Endothelial cell of umbilical vein (primary cell): ENCODE data around the gene GSTO1. TPM values are rescaled to one million over a fixed set of nuclear protein-coding genes. Genes with fewer than 3 reads are reported as not detected.

ENCODE experiments used
- BruUV-seq: library from RNA; stranded (reverse); fragments of 400-500 nt; replicated peaks from 2 replicates; lab custom pipeline; 2021; lab: Mats Ljungman, UMichigan
- CTCF ChIA-PET: fragments of 300-600, 350-600 bp; sonication (Branson Sonifier 250); formaldehyde crosslinking; loops from one replicate; lab custom pipeline; 2021; ENCODE audit warnings: antibody characterized with exemption, inconsistent platforms; lab: Charles Lee
- POLR2A ChIA-PET: fragments of 300-600, 350-600 bp; sonication (Branson Sonifier 250); formaldehyde crosslinking; loops from one replicate; lab custom pipeline; 2021; ENCODE audit warnings: antibody characterized with exemption, inconsistent platforms; lab: Charles Lee
- DNase-seq: peaks from one replicate; pipeline ENCODE4 v3.0.0-alpha.2; 2011; ENCODE audit warnings: low read depth, low spot score
- FAIRE-seq: peaks from 2 replicates; lab custom pipeline; 2011; peaks lifted over from hg19 to GRCh38; lab: Jason Lieb, UNC
- H2AFZ ChIP-seq: 2 replicates; pipeline ENCODE4 v1.6.0; 2012; ENCODE audit warnings: low read depth, low read length, control low read depth, inconsistent platforms
- H3K27ac ChIP-seq: 2 replicates; pipeline ENCODE4 v1.5.1; 2011; ENCODE audit warnings: low read depth, mild to moderate bottlenecking, control low read depth, low read length, moderate library complexity; ENCODE audit not compliant: insufficient read depth
- H3K27me3 ChIP-seq, 2 experiments: 2 replicates each; pipeline versions ENCODE4 v1.6.0 to v1.6.1; 2011; ENCODE audit warnings: low read length in 2 of 2, mixed read lengths in 1 of 2; ENCODE audit not compliant: control insufficient read depth in 2 of 2, insufficient read depth in 2 of 2
- H3K36me3 ChIP-seq, 2 experiments: 2 replicates in 1 of 2; 3 replicates in 1 of 2; pipeline ENCODE4 v1.5.1; 2011; ENCODE audit warnings: low read length in 2 of 2, mild to moderate bottlenecking in 1 of 2, moderate library complexity in 1 of 2; ENCODE audit not compliant: control insufficient read depth in 2 of 2, insufficient read depth in 2 of 2; ENCODE audit errors: extremely low read depth in 1 of 2
- H3K4me1 ChIP-seq: 3 replicates; pipeline ENCODE4 v1.5.1; 2011; ENCODE audit warnings: mild to moderate bottlenecking, low read length; ENCODE audit not compliant: control insufficient read depth, insufficient read depth; ENCODE audit errors: extremely low read depth
- H3K4me2 ChIP-seq: 2 replicates; pipeline ENCODE4 v1.6.1; 2011; ENCODE audit warnings: low read length, control low read depth, mixed read lengths; ENCODE audit not compliant: insufficient read depth
- H3K4me3 ChIP-seq, 3 experiments: fragments of 200-600 bp in 1 of 3; sonication (generic), shearing (Covaris generic) in 1 of 3; replicated peaks in 1 of 3; 2 replicates each; pipeline ENCODE4 v1.5.1; 2011 to 2016; ENCODE audit warnings: control low read depth in 3 of 3, low read length in 3 of 3, mild to moderate bottlenecking in 2 of 3, inconsistent platforms in 1 of 3, low read depth in 1 of 3, moderate library complexity in 1 of 3; ENCODE audit not compliant: insufficient read depth in 1 of 3
- H3K79me2 ChIP-seq: 2 replicates; pipeline ENCODE4 v1.6.0; 2012; ENCODE audit warnings: low read length, inconsistent platforms; ENCODE audit not compliant: control insufficient read depth, insufficient read depth
- H3K9ac ChIP-seq: replicated peaks from 2 replicates; pipeline ENCODE3; 2011; ENCODE audit warnings: low read length, control low read depth; ENCODE audit not compliant: insufficient read depth; ENCODE audit errors: extremely low read depth
- H3K9me1 ChIP-seq: replicated peaks from 3 replicates; pipeline ENCODE4 v1.6.0; 2011; ENCODE audit warnings: mild to moderate bottlenecking, low read length; ENCODE audit not compliant: control insufficient read depth, insufficient read depth; ENCODE audit errors: extremely low read depth
- H3K9me3 ChIP-seq: replicated peaks from 2 replicates; pipeline ENCODE4 v1.5.1; 2012; ENCODE audit warnings: low read length, inconsistent platforms; ENCODE audit not compliant: control insufficient read depth, insufficient read depth
- H4K20me1 ChIP-seq: replicated peaks from 2 replicates; pipeline ENCODE3; 2011; ENCODE audit warnings: mild to moderate bottlenecking, low read length; ENCODE audit not compliant: control insufficient read depth, insufficient read depth; ENCODE audit errors: extremely low read depth
- EZH2 ChIP-seq: IDR thresholded peaks from 2 replicates; pipeline ENCODE4 v1.6.1; 2012; ENCODE audit warnings: borderline replicate concordance, low read depth, mild to moderate bottlenecking, moderate library complexity, low read length, inconsistent platforms; ENCODE audit not compliant: severe bottlenecking
- FOS ChIP-seq: IDR thresholded peaks from 2 replicates; pipeline ENCODE4 v1.6.1; 2011; ENCODE audit warnings: mild to moderate bottlenecking, low read length, moderate library complexity, borderline replicate concordance; ENCODE audit not compliant: insufficient read depth
- GATA2 ChIP-seq: IDR thresholded peaks from 2 replicates; pipeline ENCODE4 v1.7.0; 2011; ENCODE audit warnings: low read depth, mild to moderate bottlenecking, moderate library complexity, mixed read lengths, low read length; ENCODE audit not compliant: insufficient read length, insufficient read depth
- JUN ChIP-seq: IDR thresholded peaks from 2 replicates; pipeline ENCODE4 v1.6.1; 2011; ENCODE audit warnings: borderline replicate concordance, low read depth; ENCODE audit not compliant: insufficient read length, insufficient read depth
- MYC ChIP-seq: IDR thresholded peaks from one replicate; pipeline ENCODE4 v1.6.1; 2011; ENCODE audit warnings: mild to moderate bottlenecking, low read depth, low read length
- POLR2A ChIP-seq: IDR thresholded peaks from 2 replicates; pipeline ENCODE4 v1.6.1; 2012; ENCODE audit warnings: low read depth, mild to moderate bottlenecking, control low read depth, low read length
- POLR2AphosphoS5 ChIP-seq: IDR thresholded peaks from 2 replicates; pipeline ENCODE4 v1.6.1; 2012; ENCODE audit warnings: low read depth, mild to moderate bottlenecking, control low read depth, low read length, moderate library complexity; ENCODE audit not compliant: insufficient read depth
- dilution Hi-C: fragments of 300-500 bp; cut with MboI; formaldehyde crosslinking; loops from one replicate; pipeline ENCODE4 v1.15.0; 2019; ENCODE audit warnings: low sequenced_read_pairs; ENCODE audit not compliant: extremely low pct_ligation_motif_present
- intact Hi-C: fragments of 100-400 bp; cut with micrococcal nuclease; formaldehyde crosslinking; loops from one replicate; pipeline ENCODE4 v1.10.0; 2022
- polyA plus RNA-seq, 4 experiments: library from polyadenylated mRNA; depleted of rRNA in 3 of 4; stranded (reverse) in 3 of 4; unstranded in 1 of 4; fragments of >200 nt; gene quantifications; 2 replicates each; pipeline versions ENCODE4 v1.2.1 to v1.2.3, GENCODE V29; 2011 to 2012; ENCODE audit warnings: missing spikeins in 1 of 4
- total RNA-seq: library from RNA; stranded (reverse); gene quantifications from 2 replicates; pipeline ENCODE4 v1.2.3, GENCODE V29; 2021
- TF ChIP-seq, protein P1 (sequence below): IDR thresholded peaks from 2 replicates; pipeline ENCODE4 v1.6.1; 2011; ENCODE audit not compliant: insufficient read depth, insufficient read length
- TF ChIP-seq, protein P2 (sequence below), 2 donors: IDR thresholded peaks; 1 replicate in 1 of 2; 2 replicates in 1 of 2; pipeline ENCODE4 v1.5.1; 2011; ENCODE audit warnings: low read length in 2 of 2, mild to moderate bottlenecking in 2 of 2, moderate library complexity in 2 of 2, control low read depth in 1 of 2, inconsistent platforms in 1 of 2, low read depth in 1 of 2; ENCODE audit not compliant: insufficient read depth in 1 of 2; ENCODE audit errors: extremely low read depth in 1 of 2

Gene GSTO1
- total and polyA plus RNA-seq, 2 donors (not counting 3 experiments of a cell fraction or from before 2014, with no cell fraction given): 124 to 211 TPM

DNA sequence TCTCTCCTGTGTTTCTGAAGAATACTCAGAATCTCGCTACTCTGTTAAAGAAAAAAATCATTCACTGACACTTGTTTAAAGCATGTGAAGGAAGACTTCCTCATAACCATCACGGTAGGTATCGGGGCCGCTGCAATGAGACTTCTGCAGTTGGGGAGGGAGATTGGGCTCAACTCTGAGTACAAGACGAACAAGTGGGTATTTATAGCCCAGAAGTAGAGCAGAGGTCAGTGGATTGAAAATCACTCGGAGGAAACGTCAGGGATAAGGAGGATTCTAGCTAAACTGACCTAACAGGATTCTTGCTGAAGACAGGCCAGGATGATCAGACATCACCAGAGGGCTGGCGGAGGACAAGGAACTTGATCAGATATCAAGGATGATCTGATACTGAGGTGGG lies 50.2 kb downstream of the GSTO1 start:
- POLR2A ChIA-PET: interaction anchor here (1.0 kb wide), 1 partner anchor 31 kb away, joined by 3 read pairs; no protein-coding TSS in a partner anchor
- Histone ChIP-seq H3K4me2 (no peak overlapping the region), H3K9me1 (no peaks in the 10 kb centered on the region), H3K79me2 (peaks cover 2% of the 10 kb centered on the region), H3K4me1 (peaks cover 18% of the 10 kb centered on the region), H3K27ac (no peak overlapping the region), H3K27me3 (no peaks in the 10 kb centered on the region), H3K4me3 (no peak overlapping the region), H3K36me3 (no peaks in the 10 kb centered on the region), H4K20me1 (no peaks in the 10 kb centered on the region), H3K9me3 (no peaks in the 10 kb centered on the region), H3K9ac (no peak overlapping the region), H2AFZ (no peak overlapping the region)
- dilution Hi-C loops: no loop called here
- BruUV-seq: no TSS peak
- DNase-seq: no peak
- TF ChIP-seq POLR2AphosphoS5: no peak
- TF ChIP-seq, protein P1, sequence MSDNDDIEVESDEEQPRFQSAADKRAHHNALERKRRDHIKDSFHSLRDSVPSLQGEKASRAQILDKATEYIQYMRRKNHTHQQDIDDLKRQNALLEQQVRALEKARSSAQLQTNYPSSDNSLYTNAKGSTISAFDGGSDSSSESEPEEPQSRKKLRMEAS: no peak
- TF ChIP-seq, protein P2, sequence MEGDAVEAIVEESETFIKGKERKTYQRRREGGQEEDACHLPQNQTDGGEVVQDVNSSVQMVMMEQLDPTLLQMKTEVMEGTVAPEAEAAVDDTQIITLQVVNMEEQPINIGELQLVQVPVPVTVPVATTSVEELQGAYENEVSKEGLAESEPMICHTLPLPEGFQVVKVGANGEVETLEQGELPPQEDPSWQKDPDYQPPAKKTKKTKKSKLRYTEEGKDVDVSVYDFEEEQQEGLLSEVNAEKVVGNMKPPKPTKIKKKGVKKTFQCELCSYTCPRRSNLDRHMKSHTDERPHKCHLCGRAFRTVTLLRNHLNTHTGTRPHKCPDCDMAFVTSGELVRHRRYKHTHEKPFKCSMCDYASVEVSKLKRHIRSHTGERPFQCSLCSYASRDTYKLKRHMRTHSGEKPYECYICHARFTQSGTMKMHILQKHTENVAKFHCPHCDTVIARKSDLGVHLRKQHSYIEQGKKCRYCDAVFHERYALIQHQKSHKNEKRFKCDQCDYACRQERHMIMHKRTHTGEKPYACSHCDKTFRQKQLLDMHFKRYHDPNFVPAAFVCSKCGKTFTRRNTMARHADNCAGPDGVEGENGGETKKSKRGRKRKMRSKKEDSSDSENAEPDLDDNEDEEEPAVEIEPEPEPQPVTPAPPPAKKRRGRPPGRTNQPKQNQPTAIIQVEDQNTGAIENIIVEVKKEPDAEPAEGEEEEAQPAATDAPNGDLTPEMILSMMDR (IDR thresholded peaks at IDR 0.05; ENCODE audit: extremely low read depth in 1 of 2, insufficient read depth in 1 of 2, low read depth in 1 of 2, low read length in 2 of 2): no peak
- no peak for TF ChIP-seq EZH2
- no peak for TF ChIP-seq JUN
- no peak for TF ChIP-seq MYC
- TF ChIP-seq POLR2A: no peak
- TF ChIP-seq FOS: no peak
- no peak for TF ChIP-seq GATA2
- no peak for FAIRE-seq
- CTCF ChIA-PET: interaction anchor here (1.0 to 5.8 kb wide), 16 partner anchors 10 to 49 kb away, joined by 4 to 107 read pairs (median 18); partner anchors contain the start of genes CFAP58 and ITPRIP
- intact Hi-C loops: loop anchor here (1.0 kb wide), 4 partner anchors 14 to 45 kb away; no protein-coding TSS in a partner anchor
